B cell (primary cell): ENCODE data around the gene MAML3. TPM values are rescaled to one million over a fixed set of nuclear protein-coding genes. Genes with fewer than 3 reads are reported as not detected.

Experiments
- ATAC-seq: fragments of 200-7000 bp; cut with Tn5 transposase; one replicate; pipeline ENCODE4 v1.10.0; 2021; ENCODE audit warnings: low read depth, mild to moderate bottlenecking, moderate number of reproducible peaks, moderate library complexity
- CTCF ChIA-PET: fragments of 350-600 bp; sonication (Branson Sonifier 250); formaldehyde crosslinking; loops from one replicate; lab custom pipeline; 2021; ENCODE audit warnings: antibody characterized with exemption, inconsistent platforms; lab: Charles Lee
- POLR2A ChIA-PET: fragments of 350-600 bp; sonication (Branson Sonifier 250); formaldehyde crosslinking; loops from one replicate; lab custom pipeline; 2021; ENCODE audit warnings: antibody characterized with exemption; lab: Charles Lee
- DNase-seq: peaks from one replicate; pipeline ENCODE4 v3.0.0; 2013
- H2AFZ ChIP-seq: 2 replicates; pipeline ENCODE4 v1.6.1; 2012; ENCODE audit warnings: mild to moderate bottlenecking, low read depth, low read length; ENCODE audit not compliant: insufficient read depth, poor library complexity, severe bottlenecking
- H3K27ac ChIP-seq, 2 donors: 1 replicate in 1 of 2; 2 replicates in 1 of 2; pipeline ENCODE4 v1.5.1; 2012 to 2013; ENCODE audit warnings: low read length in 2 of 2, mild to moderate bottlenecking in 2 of 2, moderate library complexity in 1 of 2
- H3K27me3 ChIP-seq, 4 experiments: fragments of 200-600 bp in 1 of 4; sonication (generic) in 1 of 4; replicated peaks in 1 of 4; 1 replicate in 2 of 4; 2 replicates in 2 of 4; pipeline versions ENCODE4 v1.6.1 to v1.7.0; 2013 to 2016; ENCODE audit warnings: low read length in 3 of 4, mild to moderate bottlenecking in 2 of 4, mixed read lengths in 1 of 4, moderate library complexity in 1 of 4; ENCODE audit not compliant: insufficient read depth in 4 of 4, control insufficient read depth in 3 of 4; ENCODE audit errors: control extremely low read depth in 1 of 4
- H3K36me3 ChIP-seq, 2 experiments: replicated peaks in 1 of 2; 1 replicate in 1 of 2; 2 replicates in 1 of 2; pipeline versions ENCODE4 v1.6.1 to v1.7.1; 2013; ENCODE audit warnings: low read length in 1 of 2; ENCODE audit not compliant: insufficient read depth in 2 of 2, control insufficient read depth in 1 of 2; ENCODE audit errors: control extremely low read depth in 1 of 2, extremely low read depth in 1 of 2
- H3K4me1 ChIP-seq, 2 donors: fragments of 200-600 bp in 1 of 2; sonication (generic) in 1 of 2; 1 replicate in 1 of 2; 2 replicates in 1 of 2; pipeline versions ENCODE4 v1.5.1 to v1.6.1; 2013 to 2017; ENCODE audit warnings: low read length in 2 of 2; ENCODE audit not compliant: control insufficient read depth in 2 of 2, insufficient read depth in 2 of 2
- H3K4me2 ChIP-seq: replicated peaks from 2 replicates; pipeline ENCODE3; 2012; ENCODE audit warnings: mild to moderate bottlenecking, low read depth, low read length; ENCODE audit not compliant: poor library complexity, severe bottlenecking
- H3K4me3 ChIP-seq, 5 experiments: fragments of 200-600 bp in 1 of 5; sonication (generic) in 1 of 5; 1 replicate in 3 of 5; 2 replicates in 2 of 5; pipeline versions ENCODE4 v1.5.1 to v1.7.0; 2011 to 2016; ENCODE audit warnings: low read length in 4 of 5, mild to moderate bottlenecking in 4 of 5, low read depth in 2 of 5, control low read depth in 1 of 5, moderate library complexity in 1 of 5; ENCODE audit not compliant: insufficient read depth in 1 of 5; ENCODE audit errors: control extremely low read depth in 1 of 5, extremely low read depth in 1 of 5
- H3K79me2 ChIP-seq: fragments of 200-600 bp; sonication (generic); one replicate; pipeline ENCODE4 v1.6.0; 2016; ENCODE audit warnings: low read length; ENCODE audit not compliant: control insufficient read depth, insufficient read depth
- H3K9ac ChIP-seq: fragments of 200-600 bp; sonication (generic); 2 replicates; pipeline ENCODE4 v1.6.1; 2017; ENCODE audit warnings: mild to moderate bottlenecking, low read length, moderate library complexity
- H3K9me3 ChIP-seq, 3 donors: one replicate each; pipeline versions ENCODE4 v1.6.1 to v1.7.1; 2013; ENCODE audit warnings: low read length in 2 of 3; ENCODE audit not compliant: control insufficient read depth in 2 of 3, insufficient read depth in 1 of 3; ENCODE audit errors: control extremely low read depth in 1 of 3
- H4K20me1 ChIP-seq: 2 replicates; pipeline ENCODE4 v1.6.0; 2012; ENCODE audit warnings: mild to moderate bottlenecking, low read length; ENCODE audit not compliant: insufficient read depth, control insufficient read depth, poor library complexity, severe bottlenecking
- H3K27ac Mint-ChIP-seq: one replicate; pipeline ENCODE4 v1.8.0; 2021; ENCODE audit warnings: mixed read lengths
- H3K27me3 Mint-ChIP-seq: one replicate; pipeline ENCODE4 v1.8.0; 2021; ENCODE audit warnings: mixed read lengths
- H3K4me1 Mint-ChIP-seq: one replicate; pipeline ENCODE4 v1.8.0; 2021; ENCODE audit warnings: mixed read lengths
- H3K4me3 Mint-ChIP-seq: one replicate; pipeline ENCODE4 v1.8.0; 2021; ENCODE audit warnings: mixed read lengths
- H3K9me3 Mint-ChIP-seq: one replicate; pipeline ENCODE4 v1.8.0; 2022; ENCODE audit warnings: mixed read lengths; ENCODE audit not compliant: insufficient read depth
- CTCF ChIP-seq: fragments of 200-600 bp; IDR thresholded peaks from one replicate; pipeline ENCODE4 v1.8.0; 2022; ENCODE audit warnings: antibody characterized with exemption, mild to moderate bottlenecking
- EZH2 ChIP-seq: IDR thresholded peaks from 2 replicates; pipeline ENCODE4 v1.6.1; 2012; ENCODE audit warnings: borderline replicate concordance, low read depth, mild to moderate bottlenecking, moderate library complexity, low read length; ENCODE audit not compliant: insufficient read depth, poor library complexity, severe bottlenecking
- WGBS: methylation state at CpG from one replicate; pipeline ENCODE4 v1.1.5; 2013; ENCODE audit warnings: missing lambda C conversion rate; ENCODE audit not compliant: insufficient coverage; 5-methylcytosine and 5-hydroxymethylcytosine counted together
- intact Hi-C: fragments of 100-400 bp; cut with micrococcal nuclease; formaldehyde crosslinking; loops from one replicate; pipeline ENCODE4 v1.10.0; 2022
- polyA plus RNA-seq: library from polyadenylated mRNA; depleted of rRNA; stranded (reverse); fragments of >200 nt; gene quantifications from 2 replicates; pipeline ENCODE4 v1.2.3, GENCODE V29; 2012
- total RNA-seq, 2 donors: library from RNA; stranded (reverse); fragments of 120-200 nt in 1 of 2; gene quantifications; 1 replicate in 1 of 2; 2 replicates in 1 of 2; pipeline versions ENCODE4 v1.2.3 to v1.2.4, GENCODE V29; 2013 to 2022

MAML3 gene
- total and polyA plus RNA-seq, 2 donors (not counting 1 experiment from before 2014, with no cell fraction given), result 0.94 to 5.3 TPM

- DNase-seq (no peak), ATAC-seq (no peak)
- TF ChIP-seq CTCF, result no peak
- TF ChIP-seq EZH2, result no peak
- Mint-ChIP-seq H3K27me3 (no peaks in the 10 kb centered on the region), H3K4me3 (no peak overlapping the region), H3K27ac (no peak overlapping the region), H3K4me1 (peaks cover 4% of the 10 kb centered on the region), H3K9me3 (no peaks in the 10 kb centered on the region)
- 52% methylated on average over 4 of the region's 4 CpGs for WGBS
- Histone ChIP-seq H3K79me2 (no peaks in the 10 kb centered on the region), H3K36me3 (no peaks in the 10 kb centered on the region), H3K27me3 (no peaks in the 10 kb centered on the region), H2AFZ (no peak overlapping the region), H3K4me2 (no peak overlapping the region), H3K27ac (no peak overlapping the region), H3K4me1 (peaks cover 0 to 4% of the 10 kb centered on the region in 2 donors), H3K9ac (no peak overlapping the region), H4K20me1 (no peaks in the 10 kb centered on the region), H3K4me3 (no peak overlapping the region), H3K9me3 (no peaks in the 10 kb centered on the region)
- intact Hi-C loops, result no loop called here
- CTCF ChIA-PET, result interaction anchor here (1.3 kb wide), 1 partner anchor 27 kb away, joined by 3 read pairs; the partner anchor contains the start of gene MGST2
- POLR2A ChIA-PET, result no interaction called here
Observed at GRCh38 chr4:139692309-139693012, 461.5 kb downstream of the MAML3 start.

GRCh38 chr4:139690419-139690818, 463.6 kb downstream of the MAML3 start:
- Histone ChIP-seq H3K4me1 (peaks cover 0 to 4% of the 10 kb centered on the region in 2 donors), H2AFZ (no peak overlapping the region), H3K27ac (no peak overlapping the region), H3K79me2 (no peaks in the 10 kb centered on the region), H3K4me2 (no peak overlapping the region), H3K27me3 (no peaks in the 10 kb centered on the region), H3K4me3 (no peak overlapping the region), H3K36me3 (no peaks in the 10 kb centered on the region), H4K20me1 (no peaks in the 10 kb centered on the region), H3K9ac (no peak overlapping the region), H3K9me3 (no peaks in the 10 kb centered on the region)
- ChIA-PET POLR2A (no interaction called here), CTCF (no interaction called here)
- TF ChIP-seq CTCF, result no peak
- TF ChIP-seq EZH2, result no peak
- Mint-ChIP-seq H3K27ac (no peak overlapping the region), H3K4me1 (peaks cover 4% of the 10 kb centered on the region), H3K9me3 (no peaks in the 10 kb centered on the region), H3K4me3 (no peak overlapping the region), H3K27me3 (no peaks in the 10 kb centered on the region)
- intact Hi-C loops, result no loop called here
- ATAC-seq (no peak), DNase-seq (no peak)
